Activated CD4-positive, alpha-beta T cell treated with anti-CD3 and anti-CD28 coated beads, Interleukin-2, amount 50 U/mL, for 48 hours (primary cell): ENCODE measurements around the gene PAX1.

Source experiments
- DNase-seq, 2 experiments: peaks; one replicate each; pipeline ENCODE4 v3.0.0-alpha.2; 2020

Gene PAX1

DNA sequence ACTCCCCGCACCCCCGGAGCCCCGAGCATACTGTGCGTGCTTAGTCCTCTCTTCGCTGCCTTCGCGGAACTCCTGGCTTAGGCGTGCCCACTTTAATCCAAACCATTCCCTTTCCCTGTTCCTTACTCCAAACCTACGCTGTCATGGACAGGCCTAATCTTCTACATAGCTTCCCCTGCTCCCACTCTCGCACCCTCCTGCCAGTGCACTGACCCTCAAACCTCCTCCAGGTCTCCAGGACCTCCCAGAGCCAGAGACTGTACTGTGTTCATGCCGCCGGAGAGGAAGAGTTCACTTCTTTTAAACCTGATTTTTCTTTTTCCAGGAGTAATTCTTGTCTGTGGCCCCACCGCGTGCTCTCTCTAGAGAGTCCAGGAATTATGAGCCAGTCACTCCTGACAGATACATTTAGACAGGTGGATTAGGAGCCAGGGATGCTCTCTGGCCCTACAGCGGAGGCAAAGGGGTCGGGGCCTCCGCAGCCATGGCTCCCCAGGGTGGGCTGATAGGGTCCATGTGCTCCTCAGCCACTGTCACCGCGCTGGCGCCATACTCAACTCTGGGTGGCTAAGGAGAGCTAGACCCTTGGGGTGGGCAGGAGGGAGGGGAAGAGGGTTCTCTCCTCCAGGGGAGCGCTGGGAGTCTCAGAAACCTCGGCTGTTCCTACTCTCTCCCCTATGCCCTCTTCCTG, 1.6 kb upstream of the PAX1 start:
- no peak for DNase-seq

DNA sequence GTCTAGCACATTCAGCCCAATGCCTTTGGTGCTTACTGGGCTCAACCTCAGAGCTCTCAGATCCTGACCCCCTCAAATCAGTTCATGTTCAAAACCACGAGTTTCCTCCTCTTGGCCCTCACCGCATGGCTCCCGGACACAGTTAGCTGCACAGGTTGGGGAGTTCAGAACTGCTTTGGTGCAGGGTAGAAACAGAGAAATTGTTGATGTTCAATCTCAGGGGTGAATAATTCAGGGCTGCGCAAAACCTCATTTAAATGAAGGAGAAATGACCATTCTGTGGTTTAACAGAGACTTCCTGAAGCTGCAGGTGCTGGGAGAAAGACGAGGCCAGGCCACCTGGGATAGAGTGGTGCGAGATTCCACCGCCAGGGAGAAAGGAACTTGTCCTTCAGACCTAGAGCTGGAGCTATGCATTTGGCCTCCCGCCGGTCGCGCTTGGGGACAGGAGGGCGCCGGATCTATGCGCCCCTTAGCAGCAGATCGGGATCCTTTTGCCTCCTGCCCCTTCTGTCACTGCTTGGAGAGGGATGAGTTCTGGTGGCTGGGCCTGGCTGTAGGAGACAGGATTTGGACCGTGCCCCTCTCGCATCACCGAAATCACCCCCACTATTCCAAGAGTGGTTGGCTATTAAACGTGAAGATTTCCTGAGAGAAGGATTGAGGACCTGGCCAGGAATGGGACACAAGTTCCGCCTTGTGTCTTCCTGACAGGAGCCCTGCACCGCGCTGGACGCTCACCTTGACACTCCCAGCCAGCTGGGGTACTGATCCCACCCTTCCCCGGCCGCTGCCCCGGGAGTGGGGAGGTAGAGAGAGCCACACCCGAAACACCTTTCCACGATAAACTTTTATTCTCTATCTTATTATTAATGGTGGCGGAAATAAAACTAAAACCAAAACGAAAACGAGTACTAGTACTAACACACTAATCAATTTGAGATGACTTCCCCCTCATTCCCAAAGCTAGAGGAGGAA, 767 bp upstream of the PAX1 start:
- no peak for DNase-seq

GRCh38 chr20:21706261-21707195, 1.1 kb downstream of the PAX1 start:
- DNase-seq = no peak

- DNase-seq = no peak
These were observed 1.8 kb downstream of the PAX1 start for GRCh38 chr20:21707267-21707666.

GRCh38 chr20:21707999-21708737, 2.7 kb downstream of the PAX1 start:
- no peak for DNase-seq

DNA sequence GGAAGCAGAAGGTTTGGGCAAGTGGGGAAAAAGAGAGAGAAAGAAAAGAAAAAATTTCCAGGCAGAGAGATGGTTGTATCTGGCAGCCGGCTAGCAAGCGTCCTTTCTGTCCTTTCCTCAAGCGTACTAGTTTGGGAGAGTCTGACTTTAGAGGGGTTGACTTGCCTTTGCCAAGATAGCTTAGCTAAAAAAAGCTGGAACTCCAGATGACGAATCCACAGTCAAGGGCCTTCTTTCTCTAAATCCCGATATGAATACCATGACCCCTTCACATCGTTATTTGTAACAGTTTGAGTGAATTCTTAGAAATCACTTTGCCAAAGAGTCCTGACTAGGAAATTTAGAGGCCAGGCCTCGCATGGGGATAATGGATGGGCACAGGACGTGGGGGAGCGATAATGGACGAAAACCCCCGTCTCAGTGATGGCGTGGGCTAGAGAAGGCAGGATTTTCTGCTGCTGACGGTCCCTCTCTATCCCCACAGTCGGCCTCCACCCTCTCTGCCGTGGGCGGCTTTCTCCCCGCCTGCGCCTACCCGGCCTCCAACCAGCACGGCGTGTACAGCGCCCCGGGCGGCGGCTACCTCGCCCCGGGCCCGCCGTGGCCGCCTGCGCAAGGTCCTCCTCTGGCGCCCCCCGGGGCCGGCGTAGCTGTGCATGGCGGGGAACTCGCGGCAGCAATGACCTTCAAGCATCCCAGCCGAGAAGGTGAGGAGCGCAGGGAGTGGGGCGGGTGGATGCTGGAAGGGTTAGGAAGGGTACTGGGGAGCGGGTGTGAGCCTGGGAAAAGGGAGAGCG, 3.5 kb downstream of the PAX1 start:
- no peak for DNase-seq

- DNase-seq = no peak
These were observed 4.1 kb downstream of the PAX1 start for GRCh38 chr20:21709535-21709904.

DNA sequence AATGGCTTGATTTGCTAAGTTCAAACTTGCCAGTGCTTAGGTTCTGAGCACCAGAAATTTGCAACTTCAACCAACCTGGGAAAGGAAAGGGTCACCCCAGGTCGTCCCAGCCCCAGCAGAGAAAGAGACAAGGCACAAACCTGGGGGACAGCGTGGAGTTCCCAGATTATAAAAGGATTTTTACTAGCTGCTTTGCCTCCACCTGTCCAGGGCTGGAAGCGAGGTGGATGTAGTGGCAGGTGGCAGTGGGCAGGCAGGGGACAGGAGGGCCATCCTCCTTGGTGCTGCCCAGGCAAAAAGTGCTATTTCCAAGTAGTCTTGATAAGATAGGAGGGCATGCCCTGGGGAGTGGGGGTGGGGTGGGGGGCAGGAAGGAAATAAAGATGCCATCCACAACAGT, 4.9 kb downstream of the PAX1 start:
- no peak for DNase-seq

- DNase-seq = no peak
These were observed 5.5 kb downstream of the PAX1 start for GRCh38 chr20:21710863-21711431.

DNA sequence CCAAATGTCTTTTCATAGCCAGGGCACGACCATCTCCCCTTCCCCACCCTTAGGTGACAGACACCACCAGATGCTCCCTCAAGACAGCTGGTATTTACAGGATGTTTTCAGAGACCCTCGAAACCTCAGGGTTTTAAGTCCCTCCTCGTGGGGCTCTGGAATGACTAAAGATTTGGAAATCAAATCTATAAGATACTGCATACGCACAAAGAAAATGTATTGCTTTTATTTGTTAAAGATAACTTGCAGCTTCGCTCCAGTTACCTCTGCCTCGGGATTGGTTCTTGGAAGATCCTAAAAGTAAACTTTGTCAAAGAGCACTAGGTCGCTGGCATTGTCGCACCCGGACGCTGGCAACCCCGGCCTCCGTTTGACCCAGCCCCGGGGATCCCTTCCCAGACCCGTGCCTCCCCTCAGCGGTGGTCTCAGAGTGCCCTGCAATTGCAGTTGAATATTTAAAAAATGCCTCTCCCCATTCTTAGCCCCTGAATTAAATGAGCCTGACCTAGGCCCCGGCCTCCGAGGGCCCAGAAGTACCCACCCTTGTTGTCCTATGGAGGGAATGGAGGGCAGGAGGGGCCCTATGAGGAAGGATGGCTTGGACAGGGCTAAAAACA, 7.1 kb downstream of the PAX1 start:
- no peak for DNase-seq

GRCh38 chr20:21713470-21713869, 8.0 kb downstream of the PAX1 start:
- no peak for DNase-seq

DNA sequence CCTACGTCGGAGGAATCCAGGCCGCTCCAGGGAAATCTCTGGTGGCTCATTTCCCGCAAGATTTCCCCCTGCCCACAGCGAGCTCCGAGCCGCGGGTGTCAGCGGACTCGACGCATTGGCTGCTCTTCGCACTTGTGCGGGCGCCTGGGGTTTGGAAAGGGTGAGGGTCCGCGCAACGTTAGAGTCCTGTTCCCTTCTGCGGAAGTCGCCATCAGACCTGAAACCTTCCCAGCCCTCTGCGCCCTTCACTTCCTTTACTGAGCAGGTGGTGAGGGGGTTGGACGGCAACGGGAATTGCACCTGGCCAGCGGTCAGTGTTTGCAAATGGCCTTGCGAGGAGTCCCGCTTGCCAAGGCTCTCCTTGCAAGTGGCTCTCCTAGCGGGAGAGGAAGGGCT, 8.4 kb downstream of the PAX1 start:
- no peak for DNase-seq

GRCh38 chr20:21714297-21715192, 9.1 kb downstream of the PAX1 start:
- no peak for DNase-seq

DNA sequence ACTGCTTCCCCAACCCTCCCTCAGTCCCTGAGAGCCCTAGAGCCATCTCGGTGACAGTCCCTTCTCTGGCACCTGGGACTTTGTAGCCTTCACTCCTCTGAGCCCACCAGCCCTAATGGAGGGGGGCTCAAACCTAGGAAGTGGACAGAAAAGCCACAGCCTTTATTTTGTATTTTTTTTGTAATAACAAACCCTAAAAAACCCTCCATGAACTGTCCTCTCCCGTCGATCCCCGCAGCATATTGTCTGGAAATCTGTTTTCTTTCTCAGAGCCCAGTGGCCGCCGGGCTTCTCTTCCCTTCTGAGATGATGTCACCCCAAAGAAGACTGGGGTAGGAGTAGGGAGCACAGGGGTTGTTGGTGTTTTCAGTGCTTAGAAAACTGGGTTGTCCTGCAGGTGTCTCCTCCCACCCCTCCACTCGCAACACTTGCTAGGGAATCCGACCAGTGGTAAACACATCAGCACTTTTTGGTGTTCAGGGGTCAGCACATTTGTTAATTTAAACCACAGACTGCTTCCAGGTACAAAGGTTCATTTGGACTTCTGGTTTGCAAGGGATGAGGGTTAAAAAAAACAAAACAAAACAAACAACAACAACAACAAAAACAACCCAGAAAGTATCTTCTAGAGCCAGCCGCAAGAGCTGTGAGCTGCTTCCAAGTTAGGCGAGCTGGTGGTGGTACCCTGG, 9.9 kb downstream of the PAX1 start:
- DNase-seq = no peak

GRCh38 chr20:21719592-21720214, 14.2 kb downstream of the PAX1 start:
- peak; percentile 47 to 60 for DNase-seq

DNA sequence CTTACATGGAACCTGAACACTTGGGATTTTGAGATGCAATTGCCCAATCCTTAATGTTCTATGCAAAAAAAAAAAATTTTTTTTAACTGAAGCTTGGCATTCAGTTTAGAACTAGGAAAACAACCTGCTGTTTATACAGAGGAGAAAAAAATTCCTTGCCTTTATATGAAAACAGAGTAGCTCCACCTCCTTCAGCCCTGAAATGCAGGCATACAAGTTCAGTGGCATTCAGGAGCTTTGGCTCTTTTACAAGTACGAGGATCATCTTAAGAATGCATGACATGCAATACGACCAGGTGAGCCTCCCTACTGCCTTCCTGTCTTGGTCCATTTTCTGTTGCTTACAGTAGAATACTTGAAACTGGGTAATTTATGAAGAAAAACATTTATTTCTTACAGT, 20.4 kb downstream of the PAX1 start:
- no peak for DNase-seq

GRCh38 chr20:21729316-21729715, 23.9 kb downstream of the PAX1 start:
- no peak for DNase-seq

DNA sequence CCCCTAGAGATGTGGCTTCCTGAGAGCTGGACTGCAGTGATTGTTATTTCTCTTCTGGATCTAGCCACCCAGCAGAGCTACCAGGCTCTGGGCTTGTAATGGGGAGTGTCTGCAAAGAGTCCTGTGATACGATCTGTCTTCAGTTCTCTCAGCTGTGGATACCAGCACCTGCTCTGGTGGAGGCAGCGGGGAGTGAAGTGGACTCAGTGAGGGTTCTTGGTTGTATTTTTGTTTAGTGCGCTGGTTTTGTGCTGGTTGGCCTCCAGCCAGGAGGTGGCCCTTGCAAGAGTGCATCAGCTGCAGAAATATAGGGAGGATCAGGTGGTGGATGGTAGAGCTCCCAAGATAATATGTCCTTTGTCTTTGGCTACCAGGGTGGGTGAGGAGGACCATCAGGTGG, 33.7 kb downstream of the PAX1 start:
- DNase-seq = no peak

GRCh38 chr20:21739682-21740081, 34.2 kb downstream of the PAX1 start:
- no peak for DNase-seq
